ENCODE data around the gene APOL5.
"Not testable (repeated sequence)": the region's sequence is repeated elsewhere in the genome, so short reads cannot be mapped to it uniquely, and the experiment has no call there.

Gene APOL5

DNA sequence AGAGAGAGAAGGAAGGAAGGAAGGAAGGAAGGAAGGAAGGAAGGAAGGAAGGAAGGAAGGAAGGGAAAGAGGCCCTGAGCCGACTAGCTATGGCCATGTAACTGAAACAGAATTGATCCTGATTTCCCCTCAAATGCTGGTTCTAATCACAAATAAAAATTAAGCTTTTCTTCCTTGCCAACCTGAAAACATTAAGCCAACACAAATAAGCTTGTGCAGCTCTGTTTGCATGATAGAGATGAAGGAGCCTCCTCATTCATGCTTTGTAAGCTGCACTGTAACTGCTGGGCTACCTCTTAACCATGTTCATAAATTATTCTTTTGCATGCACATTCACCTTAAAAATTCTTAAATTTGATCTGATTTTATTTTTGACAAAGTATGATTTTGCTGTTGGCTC lies 27.7 kb upstream of the APOL5 start:
- H3K27me3 Mint-ChIP-seq: no peaks in the 10 kb centered on the region
- no peak overlapping the region for H3K4me3 Mint-ChIP-seq
- peaks cover 2% of the 10 kb centered on the region for H3K4me1 Mint-ChIP-seq (ENCODE audit: low read depth)
- H3K9me3 Mint-ChIP-seq: no peaks in the 10 kb centered on the region
- no peaks in the 10 kb centered on the region for H3K36me3 Mint-ChIP-seq (ENCODE audit: low read depth)
- DNase-seq: no peak
- no peak overlapping the region for H3K27ac Mint-ChIP-seq

DNA sequence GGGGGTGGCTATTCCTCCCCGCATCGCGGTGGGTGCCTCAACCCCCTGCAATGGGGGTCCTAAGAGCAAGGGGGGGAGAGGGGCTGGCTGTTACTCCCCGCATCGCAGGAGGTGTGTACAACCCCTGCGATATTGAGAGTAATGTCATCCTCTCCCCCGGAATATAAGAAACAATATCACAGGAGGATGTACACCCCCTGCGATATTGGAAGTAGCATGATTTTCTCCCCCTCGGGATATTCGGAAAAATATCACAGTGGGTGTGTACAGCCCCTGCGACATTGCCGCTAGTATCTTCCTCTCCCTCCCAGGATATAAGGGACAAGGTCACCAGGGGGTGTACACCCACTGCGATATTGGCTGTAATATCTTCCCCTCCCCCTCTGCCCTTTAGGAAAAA lies 22.5 kb upstream of the APOL5 start:
- no peaks in the 10 kb centered on the region for H3K36me3 Mint-ChIP-seq (ENCODE audit: low read depth)
- H3K4me1 Mint-ChIP-seq (ENCODE audit: low read depth): no peaks in the 10 kb centered on the region
- H3K27me3 Mint-ChIP-seq: no peaks in the 10 kb centered on the region
- no peak overlapping the region for H3K27ac Mint-ChIP-seq
- DNase-seq: no peak
- H3K9me3 Mint-ChIP-seq: no peaks in the 10 kb centered on the region
- H3K4me3 Mint-ChIP-seq: no peak overlapping the region

DNA sequence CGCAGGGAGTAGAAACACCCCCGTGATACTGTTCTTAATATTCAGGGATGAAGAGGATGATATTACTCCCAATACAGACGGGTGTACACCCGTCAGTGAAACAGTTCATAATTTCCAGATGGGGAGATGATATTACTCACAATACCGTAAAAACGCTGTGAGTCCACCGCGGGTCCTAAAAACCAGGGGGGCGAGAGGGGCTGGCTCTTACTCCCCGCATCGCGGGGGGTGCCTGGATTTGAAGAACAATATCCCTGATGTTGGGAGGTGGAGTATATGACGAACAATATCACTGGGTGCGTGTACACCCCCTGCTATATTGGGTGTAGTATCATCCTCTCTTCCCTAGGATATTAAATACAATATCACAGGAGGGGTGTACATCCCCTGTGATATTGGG lies 20.5 kb upstream of the APOL5 start:
- H3K27me3 Mint-ChIP-seq: no peaks in the 10 kb centered on the region
- no peaks in the 10 kb centered on the region for H3K36me3 Mint-ChIP-seq (ENCODE audit: low read depth)
- no peaks in the 10 kb centered on the region for H3K4me1 Mint-ChIP-seq (ENCODE audit: low read depth)
- no peak overlapping the region for H3K27ac Mint-ChIP-seq
- no peak for DNase-seq
- H3K9me3 Mint-ChIP-seq: no peaks in the 10 kb centered on the region
- H3K4me3 Mint-ChIP-seq: no peak overlapping the region

DNA sequence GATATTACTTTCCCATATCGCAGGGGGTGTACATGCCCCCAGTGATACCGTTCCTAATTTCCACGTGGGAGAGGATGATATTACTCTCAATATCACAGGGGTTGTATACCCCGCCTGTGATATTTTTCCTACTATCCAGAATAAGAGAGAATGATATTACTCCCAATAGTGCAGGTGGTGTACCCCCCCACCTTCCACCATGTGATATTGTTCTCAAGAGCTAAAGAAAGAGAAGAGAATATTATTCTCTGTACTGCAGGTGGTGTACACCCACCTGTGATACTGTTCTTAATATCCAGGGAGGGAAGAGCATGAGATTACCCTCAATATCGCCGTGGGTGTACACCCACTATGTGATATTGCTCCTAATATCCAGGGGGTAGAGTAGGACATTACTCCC lies 17.8 kb upstream of the APOL5 start:
- not testable (repeated sequence) for H3K27ac Mint-ChIP-seq; H3K9me3 Mint-ChIP-seq; H3K4me1 Mint-ChIP-seq (ENCODE audit: low read depth); DNase-seq; H3K4me3 Mint-ChIP-seq; H3K27me3 Mint-ChIP-seq; H3K36me3 Mint-ChIP-seq (ENCODE audit: low read depth)

GRCh38 chr22:35703861-35704584 lies 13.6 kb upstream of the APOL5 start:
- no peaks in the 10 kb centered on the region for H3K27me3 Mint-ChIP-seq
- no peaks in the 10 kb centered on the region for H3K9me3 Mint-ChIP-seq
- no peak for DNase-seq
- H3K27ac Mint-ChIP-seq: no peak overlapping the region
- H3K4me1 Mint-ChIP-seq (ENCODE audit: low read depth): no peaks in the 10 kb centered on the region
- no peaks in the 10 kb centered on the region for H3K36me3 Mint-ChIP-seq (ENCODE audit: low read depth)
- no peak overlapping the region for H3K4me3 Mint-ChIP-seq

GRCh38 chr22:35705141-35705540 lies 12.5 kb upstream of the APOL5 start:
- Mint-ChIP-seq H3K36me3 (ENCODE audit: low read depth) (no peaks in the 10 kb centered on the region), H3K4me3 (no peak overlapping the region), H3K27me3 (no peaks in the 10 kb centered on the region), H3K27ac (no peak overlapping the region), H3K9me3 (no peaks in the 10 kb centered on the region), H3K4me1 (ENCODE audit: low read depth) (no peaks in the 10 kb centered on the region)
- DNase-seq: no peak

DNA sequence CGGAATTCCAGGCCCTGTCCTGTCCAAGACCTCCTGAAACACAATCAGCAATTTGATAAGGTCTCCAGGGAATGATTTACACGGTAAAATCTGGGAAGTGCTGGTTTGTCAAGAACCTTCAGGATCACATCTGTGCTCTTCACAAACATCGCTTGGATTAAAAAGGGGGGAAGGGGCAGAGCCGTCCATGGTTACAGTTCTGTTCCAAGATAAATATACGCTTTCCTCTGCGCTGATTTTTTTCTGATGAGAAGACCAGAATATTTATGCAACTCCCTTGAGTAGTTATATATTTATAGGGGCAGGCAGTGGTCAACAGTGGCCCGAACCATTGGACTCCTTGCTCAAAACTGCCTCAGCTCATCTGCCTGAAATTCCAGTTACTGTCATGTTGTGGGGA lies 9.2 kb upstream of the APOL5 start:
- no peak overlapping the region for H3K4me3 Mint-ChIP-seq
- no peak overlapping the region for H3K27ac Mint-ChIP-seq
- peaks cover 2% of the 10 kb centered on the region for H3K9me3 Mint-ChIP-seq
- peaks cover 1% of the 10 kb centered on the region for H3K27me3 Mint-ChIP-seq
- H3K36me3 Mint-ChIP-seq (ENCODE audit: low read depth): no peaks in the 10 kb centered on the region
- DNase-seq: no peak
- H3K4me1 Mint-ChIP-seq (ENCODE audit: low read depth): no peaks in the 10 kb centered on the region

DNA sequence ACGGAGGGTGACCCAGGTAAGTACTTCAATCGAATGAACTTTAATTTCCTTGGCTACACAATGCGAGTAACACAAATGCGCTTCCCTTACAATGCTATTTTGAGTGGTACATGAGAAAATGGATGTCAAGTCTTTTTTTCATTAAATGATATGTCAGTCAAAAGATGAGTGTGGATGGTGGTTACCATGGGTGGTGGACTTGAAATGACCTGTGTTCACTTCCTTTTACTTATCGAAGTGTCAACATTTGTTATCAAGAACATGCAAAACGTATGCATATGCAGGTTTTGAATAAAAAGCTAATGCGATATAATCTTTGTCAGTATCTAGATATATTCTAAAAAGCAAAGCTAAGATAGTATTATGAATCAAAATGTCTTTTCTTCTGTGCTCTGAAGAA lies 8.8 kb upstream of the APOL5 start:
- no peak overlapping the region for H3K27ac Mint-ChIP-seq
- H3K4me3 Mint-ChIP-seq: no peak overlapping the region
- H3K9me3 Mint-ChIP-seq: peaks cover 5% of the 10 kb centered on the region
- no peaks in the 10 kb centered on the region for H3K36me3 Mint-ChIP-seq (ENCODE audit: low read depth)
- H3K4me1 Mint-ChIP-seq (ENCODE audit: low read depth): no peaks in the 10 kb centered on the region
- H3K27me3 Mint-ChIP-seq: peaks cover 6% of the 10 kb centered on the region
- DNase-seq: no peak

- DNase-seq: no peak
- Mint-ChIP-seq H3K27me3 (peaks cover 11% of the 10 kb centered on the region), H3K4me1 (ENCODE audit: low read depth) (no peaks in the 10 kb centered on the region), H3K9me3 (peaks cover 5% of the 10 kb centered on the region), H3K36me3 (ENCODE audit: low read depth) (no peaks in the 10 kb centered on the region), H3K27ac (no peak overlapping the region), H3K4me3 (no peak overlapping the region)
These were observed 6.3 kb upstream of the APOL5 start for GRCh38 chr22:35711336-35711735.

- H3K27ac Mint-ChIP-seq: no peak overlapping the region
- DNase-seq: no peak
- no peaks in the 10 kb centered on the region for H3K36me3 Mint-ChIP-seq (ENCODE audit: low read depth)
- peaks cover 5% of the 10 kb centered on the region for H3K9me3 Mint-ChIP-seq
- H3K4me1 Mint-ChIP-seq (ENCODE audit: low read depth): no peaks in the 10 kb centered on the region
- no peak overlapping the region for H3K4me3 Mint-ChIP-seq
- H3K27me3 Mint-ChIP-seq: peaks cover 11% of the 10 kb centered on the region
These were observed 5.0 kb upstream of the APOL5 start for GRCh38 chr22:35712672-35713071.

DNA sequence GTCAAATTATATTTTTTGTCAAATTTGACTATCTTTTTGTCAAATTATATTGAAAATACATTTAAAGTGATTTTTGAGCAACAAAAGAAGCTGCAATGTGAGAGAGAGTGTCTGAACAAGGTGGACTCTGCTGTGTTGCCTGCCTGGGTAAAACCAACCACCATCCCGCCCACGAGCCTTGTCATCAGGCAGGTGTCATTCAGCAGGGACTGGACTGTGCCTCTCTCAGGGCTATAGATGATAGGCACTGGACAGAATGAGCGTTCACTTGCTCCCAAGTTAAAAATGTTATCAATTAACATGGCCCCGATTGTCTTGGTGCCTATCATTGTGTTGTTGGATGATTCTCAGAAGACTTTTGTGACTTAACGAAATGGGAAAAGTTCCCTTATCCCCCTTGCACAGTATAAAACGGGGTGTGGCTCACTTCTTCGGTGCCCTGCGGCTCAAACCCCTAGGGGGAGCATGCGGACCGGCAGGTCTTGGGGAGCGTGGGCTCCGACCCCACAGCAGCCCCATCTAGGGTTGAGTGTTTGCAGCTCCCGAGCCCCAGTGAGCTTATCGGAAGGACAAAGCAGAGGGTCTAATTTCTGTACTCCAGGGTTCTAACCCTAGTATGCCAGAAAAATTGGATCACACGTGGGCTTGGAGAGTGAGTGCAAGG lies 1.7 kb downstream of the APOL5 start:
- no peaks in the 10 kb centered on the region for H3K36me3 Mint-ChIP-seq (ENCODE audit: low read depth)
- H3K27me3 Mint-ChIP-seq: peaks cover 4% of the 10 kb centered on the region
- H3K4me3 Mint-ChIP-seq: no peak overlapping the region
- H3K4me1 Mint-ChIP-seq (ENCODE audit: low read depth): no peaks in the 10 kb centered on the region
- no peaks in the 10 kb centered on the region for H3K9me3 Mint-ChIP-seq
- no peak for DNase-seq
- no peak overlapping the region for H3K27ac Mint-ChIP-seq

DNA sequence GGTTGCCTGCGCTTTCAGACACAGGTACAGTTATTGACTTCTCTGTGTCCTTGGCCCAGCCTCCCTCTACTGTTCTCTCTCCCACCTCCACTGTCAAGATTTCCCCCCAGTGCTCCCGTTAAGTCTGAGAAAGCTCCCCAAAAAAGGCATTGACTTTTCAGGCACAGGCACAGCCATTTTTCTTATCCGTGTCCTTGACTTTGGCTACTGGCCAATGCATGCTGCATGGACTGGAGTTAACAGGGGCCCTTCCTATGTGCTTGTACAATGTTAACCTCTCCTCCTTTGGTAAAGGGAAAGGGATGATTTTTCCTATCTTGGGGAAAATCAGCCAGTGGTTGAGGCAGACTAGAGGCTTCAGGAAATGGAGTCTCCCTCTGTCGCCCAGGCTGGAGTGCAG lies 4.3 kb downstream of the APOL5 start:
- no peak for DNase-seq
- no peak overlapping the region for H3K4me3 Mint-ChIP-seq
- H3K9me3 Mint-ChIP-seq: no peaks in the 10 kb centered on the region
- no peaks in the 10 kb centered on the region for H3K36me3 Mint-ChIP-seq (ENCODE audit: low read depth)
- no peak overlapping the region for H3K27ac Mint-ChIP-seq
- no peaks in the 10 kb centered on the region for H3K4me1 Mint-ChIP-seq (ENCODE audit: low read depth)
- no peaks in the 10 kb centered on the region for H3K27me3 Mint-ChIP-seq

GRCh38 chr22:35725521-35725920 lies 7.8 kb downstream of the APOL5 start:
- DNase-seq: no peak
- Mint-ChIP-seq H3K4me3 (no peak overlapping the region), H3K27ac (no peak overlapping the region), H3K36me3 (ENCODE audit: low read depth) (no peaks in the 10 kb centered on the region), H3K4me1 (ENCODE audit: low read depth) (no peaks in the 10 kb centered on the region), H3K9me3 (no peaks in the 10 kb centered on the region), H3K27me3 (no peaks in the 10 kb centered on the region)

GRCh38 chr22:35726398-35726797 lies 8.7 kb downstream of the APOL5 start:
- no peak for DNase-seq
- Mint-ChIP-seq H3K27ac (no peak overlapping the region), H3K27me3 (no peaks in the 10 kb centered on the region), H3K4me1 (ENCODE audit: low read depth) (no peaks in the 10 kb centered on the region), H3K4me3 (no peak overlapping the region), H3K36me3 (ENCODE audit: low read depth) (no peaks in the 10 kb centered on the region), H3K9me3 (no peaks in the 10 kb centered on the region)

- no peak overlapping the region for H3K4me3 Mint-ChIP-seq
- no peaks in the 10 kb centered on the region for H3K4me1 Mint-ChIP-seq (ENCODE audit: low read depth)
- no peaks in the 10 kb centered on the region for H3K27me3 Mint-ChIP-seq
- no peaks in the 10 kb centered on the region for H3K9me3 Mint-ChIP-seq
- H3K27ac Mint-ChIP-seq: no peak overlapping the region
- H3K36me3 Mint-ChIP-seq (ENCODE audit: low read depth): no peaks in the 10 kb centered on the region
- DNase-seq: no peak
These were observed 9.3 kb downstream of the APOL5 start for GRCh38 chr22:35726933-35727332.
